Measurements from ENCODE around the gene FKBP15.
"Not testable (repeated sequence)": the region's sequence is repeated elsewhere in the genome, so short reads cannot be mapped to it uniquely, and the experiment has no call there.

Gene FKBP15

DNA sequence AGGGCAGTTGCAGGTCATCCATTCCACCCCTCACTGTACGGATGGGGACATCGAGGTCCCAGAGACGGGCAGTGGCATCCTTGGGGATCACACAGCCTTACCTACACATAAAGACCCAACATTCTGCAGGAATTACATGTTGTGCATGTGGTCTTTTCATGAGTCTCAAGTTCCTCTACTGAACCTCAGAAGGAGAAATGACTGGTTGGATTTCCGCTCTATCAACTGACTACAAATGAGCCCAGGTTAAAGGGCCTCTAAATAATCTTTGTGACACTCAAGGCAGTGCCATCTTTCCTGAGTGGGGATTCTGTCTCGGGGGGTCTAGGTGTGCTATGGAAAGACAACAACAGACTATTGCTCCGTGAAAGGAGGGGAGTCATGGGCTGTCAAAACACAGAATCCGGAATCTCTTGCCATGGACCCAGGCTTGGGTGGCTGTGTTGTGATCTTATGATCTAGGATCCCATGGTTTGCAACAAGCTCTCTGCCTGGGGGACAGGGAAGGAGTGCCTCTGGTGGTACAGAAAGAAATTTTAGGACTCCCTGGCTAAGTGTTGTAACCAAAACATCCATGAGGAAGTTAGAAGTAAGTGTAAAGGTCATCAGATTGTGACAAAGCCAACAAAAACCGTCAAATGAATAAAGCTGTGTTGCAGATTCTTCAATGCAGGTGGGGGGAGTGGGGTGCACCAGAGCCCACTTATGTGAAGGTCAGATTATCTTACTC is 72.1 kb downstream of the FKBP15 start:
- DNase-seq = no peak

- no peak for DNase-seq
Observed at GRCh38 chr9:113148372-113148705, 72.7 kb downstream of the FKBP15 start.

DNA sequence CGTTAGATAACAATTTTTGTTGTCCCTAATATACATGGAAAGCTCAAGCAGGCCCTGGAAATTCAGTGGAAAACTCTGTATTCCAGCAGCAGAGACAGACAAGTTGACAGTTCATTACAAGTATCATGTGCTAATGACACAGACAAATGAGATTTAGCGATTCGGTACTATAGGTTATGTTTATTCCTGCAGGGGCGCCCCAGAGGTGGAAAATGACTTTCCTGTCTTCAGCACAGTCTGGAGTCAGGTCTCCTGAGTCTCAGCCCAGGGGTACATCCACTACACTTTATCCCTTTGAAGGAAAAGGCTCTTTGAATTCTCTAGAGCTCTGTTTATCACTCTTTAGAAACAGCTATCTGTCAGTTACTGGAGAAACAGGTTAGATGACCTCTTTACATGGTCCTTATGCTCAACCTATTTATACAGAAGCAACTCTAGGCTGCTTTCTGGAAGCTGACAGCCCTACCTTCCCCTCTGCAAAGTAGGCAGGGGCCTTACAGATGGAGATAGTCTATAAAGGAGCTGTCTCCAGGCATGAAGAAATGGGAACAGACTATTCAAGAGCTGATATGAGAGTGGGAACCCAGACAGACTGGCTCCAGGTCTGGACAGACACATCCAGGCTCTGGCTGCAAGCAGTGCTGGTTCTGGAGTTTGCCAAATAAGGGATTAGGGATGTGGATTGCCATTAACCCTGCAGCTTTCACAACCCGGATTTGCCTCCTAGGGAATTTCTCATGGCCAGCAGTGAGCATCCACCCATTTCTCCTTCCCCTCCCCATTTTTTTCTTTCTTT is 77.4 kb downstream of the FKBP15 start:
- no peak for DNase-seq

- DNase-seq = not testable (repeated sequence)
Observed at GRCh38 chr9:113140896-113141295, 80.2 kb downstream of the FKBP15 start.

GRCh38 chr9:113139953-113140352 is 81.1 kb downstream of the FKBP15 start:
- no peak for DNase-seq

- DNase-seq = no peak
Observed at GRCh38 chr9:113139225-113139829, 81.8 kb downstream of the FKBP15 start.

GRCh38 chr9:113138760-113139159 is 82.3 kb downstream of the FKBP15 start:
- DNase-seq = no peak

GRCh38 chr9:113137196-113138168 is 83.6 kb downstream of the FKBP15 start:
- DNase-seq = no peak

DNA sequence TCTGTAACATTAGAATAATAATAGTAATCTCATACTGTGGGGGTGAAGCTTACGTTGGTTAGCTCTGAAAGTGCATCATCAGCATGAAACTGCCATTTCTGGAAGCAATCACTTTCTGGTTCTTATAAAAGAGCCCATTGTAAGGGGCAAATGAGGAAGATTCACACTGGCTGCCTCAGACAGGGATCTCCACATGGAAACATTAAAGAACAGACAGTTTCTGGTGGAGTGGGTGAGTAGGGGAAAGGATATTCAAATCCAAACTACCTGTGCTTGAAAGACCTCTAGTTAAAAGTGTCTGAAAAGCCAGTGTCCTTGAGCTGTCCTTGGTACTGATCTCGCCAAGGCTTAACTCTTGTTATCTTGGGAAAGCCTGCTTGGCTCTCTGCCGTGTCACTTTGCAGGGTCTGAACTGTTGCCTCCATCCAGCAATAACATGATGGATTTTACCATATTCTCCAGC is 89.4 kb downstream of the FKBP15 start:
- DNase-seq = peak; percentile 63 to 65

DNA sequence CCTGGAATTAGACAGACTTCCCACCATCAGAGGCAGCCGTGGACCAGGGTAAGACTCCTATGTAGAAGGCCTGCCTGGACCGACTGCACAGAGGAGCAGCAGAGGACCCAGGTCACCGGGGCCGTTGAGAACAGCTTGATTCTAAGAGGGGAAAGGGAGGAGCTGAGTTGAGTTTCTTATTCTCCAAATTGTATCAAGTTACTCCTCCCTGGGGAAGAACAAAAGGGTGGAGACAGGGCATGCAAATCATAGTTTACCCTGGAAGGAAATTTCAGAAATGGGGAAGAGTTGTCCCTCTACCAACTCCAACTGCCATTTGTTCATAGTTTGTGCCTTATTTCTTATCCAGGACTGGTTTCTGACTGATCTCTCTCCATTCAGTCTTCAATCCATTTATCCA is 91.2 kb downstream of the FKBP15 start:
- DNase-seq = no peak

DNA sequence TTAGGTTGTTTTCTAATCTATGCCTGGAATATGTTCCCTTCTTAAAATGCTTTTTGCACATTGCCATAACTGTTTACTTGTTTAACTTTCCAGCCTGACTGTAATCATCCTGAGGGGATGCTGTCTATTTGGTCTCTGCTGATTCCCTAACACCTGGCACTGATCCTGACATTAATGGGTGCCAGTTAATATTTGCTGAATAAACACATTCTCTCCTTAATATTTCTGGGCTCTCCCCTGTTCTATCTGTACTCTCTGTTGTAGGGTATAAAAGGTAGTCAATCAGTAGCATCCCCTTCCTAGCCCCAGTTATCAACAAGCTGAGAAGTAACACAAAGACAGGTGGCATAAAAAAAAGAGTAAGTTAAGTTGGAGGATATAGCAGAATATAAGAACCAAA is 91.6 kb downstream of the FKBP15 start:
- DNase-seq = no peak

DNA sequence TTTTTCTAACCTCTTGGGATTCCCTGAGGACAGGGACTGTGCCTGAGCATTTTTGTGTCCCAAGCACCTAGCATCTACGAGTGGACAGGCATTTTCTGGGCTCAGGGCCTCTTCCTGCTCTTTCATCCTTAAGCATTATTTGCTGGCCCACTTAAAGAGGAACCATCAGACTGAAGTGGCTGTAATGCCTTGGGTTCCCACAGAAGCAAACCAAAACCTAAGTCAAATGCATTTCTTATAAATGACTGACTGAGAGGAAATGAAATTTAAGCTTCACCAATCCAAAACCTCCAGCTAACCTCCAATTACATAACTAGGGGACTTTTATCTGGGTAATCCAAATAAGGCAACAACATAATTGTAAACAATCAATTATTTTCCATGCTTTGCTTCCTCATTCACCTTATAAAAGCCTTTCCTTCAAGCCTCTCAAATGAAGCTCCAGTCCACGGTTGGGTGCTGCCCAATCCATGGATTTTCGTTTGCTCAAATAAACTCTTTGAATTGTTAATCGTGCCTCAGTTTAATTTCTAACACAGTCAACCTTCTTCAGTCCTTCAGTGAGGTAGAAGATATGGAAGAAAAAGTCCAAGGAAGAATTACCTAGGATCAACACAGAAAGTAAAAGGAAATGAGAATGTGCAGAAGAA is 95.6 kb downstream of the FKBP15 start:
- DNase-seq = no peak

- not testable (repeated sequence) for DNase-seq
Observed at GRCh38 chr9:113118829-113119228, 102.2 kb downstream of the FKBP15 start.

All from Kasumi-1 (cell line).